D721Med (cell line): ENCODE results near the gene PIK3R5.

Source experiments
- DNase-seq: peaks from one replicate; pipeline ENCODE4 v3.0.0; 2011; ENCODE audit warnings: low spot score; ENCODE audit not compliant: insufficient read length
- FAIRE-seq: peaks from 2 replicates; lab custom pipeline; 2011; peaks lifted over from hg19 to GRCh38; lab: Jason Lieb, UNC
- TF ChIP-seq, protein P1 (sequence below): IDR thresholded peaks from 2 replicates; pipeline ENCODE4 v1.5.1; 2012; ENCODE audit warnings: mild to moderate bottlenecking, control low read depth; ENCODE audit not compliant: insufficient read depth; ENCODE audit errors: missing control alignments

Gene PIK3R5

GRCh38 chr17:8892338-8892690, 73.2 kb downstream of the PIK3R5 start:
- TF ChIP-seq, protein P1, sequence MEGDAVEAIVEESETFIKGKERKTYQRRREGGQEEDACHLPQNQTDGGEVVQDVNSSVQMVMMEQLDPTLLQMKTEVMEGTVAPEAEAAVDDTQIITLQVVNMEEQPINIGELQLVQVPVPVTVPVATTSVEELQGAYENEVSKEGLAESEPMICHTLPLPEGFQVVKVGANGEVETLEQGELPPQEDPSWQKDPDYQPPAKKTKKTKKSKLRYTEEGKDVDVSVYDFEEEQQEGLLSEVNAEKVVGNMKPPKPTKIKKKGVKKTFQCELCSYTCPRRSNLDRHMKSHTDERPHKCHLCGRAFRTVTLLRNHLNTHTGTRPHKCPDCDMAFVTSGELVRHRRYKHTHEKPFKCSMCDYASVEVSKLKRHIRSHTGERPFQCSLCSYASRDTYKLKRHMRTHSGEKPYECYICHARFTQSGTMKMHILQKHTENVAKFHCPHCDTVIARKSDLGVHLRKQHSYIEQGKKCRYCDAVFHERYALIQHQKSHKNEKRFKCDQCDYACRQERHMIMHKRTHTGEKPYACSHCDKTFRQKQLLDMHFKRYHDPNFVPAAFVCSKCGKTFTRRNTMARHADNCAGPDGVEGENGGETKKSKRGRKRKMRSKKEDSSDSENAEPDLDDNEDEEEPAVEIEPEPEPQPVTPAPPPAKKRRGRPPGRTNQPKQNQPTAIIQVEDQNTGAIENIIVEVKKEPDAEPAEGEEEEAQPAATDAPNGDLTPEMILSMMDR = no peak
- DNase-seq (no peak), FAIRE-seq (no peak)

GRCh38 chr17:8890671-8891070, 74.8 kb downstream of the PIK3R5 start:
- no peak for FAIRE-seq
- DNase-seq = no peak
- TF ChIP-seq, protein P1 = no peak

DNA sequence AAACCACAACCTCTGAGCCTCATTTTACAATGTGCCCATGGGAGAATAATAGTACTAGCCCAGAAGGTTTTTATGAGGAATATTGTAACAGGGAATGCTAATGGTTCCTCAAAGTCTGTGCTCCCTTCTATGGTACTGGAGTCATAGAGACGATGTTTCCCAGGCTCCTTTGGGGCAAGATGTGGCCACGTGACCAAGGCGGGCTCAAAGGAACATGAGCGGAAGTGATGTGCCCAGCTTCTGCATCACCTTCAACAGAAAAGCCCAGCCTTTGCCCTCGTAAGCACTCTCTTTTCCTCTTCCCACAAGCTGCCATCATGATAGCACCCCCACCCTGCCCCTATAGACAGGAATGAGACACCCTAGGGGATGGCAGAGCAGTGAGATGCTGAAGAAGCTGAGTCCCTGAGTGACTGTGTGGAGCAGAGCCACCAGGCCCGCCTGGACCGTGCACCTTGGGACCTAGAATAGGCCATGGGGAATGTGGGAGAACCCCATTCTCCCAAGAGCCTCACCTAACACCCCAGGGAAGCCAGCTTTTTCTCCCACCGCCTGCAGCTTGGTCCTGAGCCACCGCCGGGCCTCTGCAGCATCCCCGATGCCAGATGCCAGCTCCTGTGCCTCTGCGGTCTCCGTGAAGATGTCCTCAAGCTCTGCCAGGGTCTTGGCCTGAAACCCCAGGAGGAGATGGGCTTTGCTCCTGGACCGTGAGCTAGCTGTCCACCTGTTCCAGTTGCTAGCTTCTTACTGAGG, 75.9 kb downstream of the PIK3R5 start:
- FAIRE-seq = no peak
- TF ChIP-seq, protein P1 = no peak
- DNase-seq = no peak

DNA sequence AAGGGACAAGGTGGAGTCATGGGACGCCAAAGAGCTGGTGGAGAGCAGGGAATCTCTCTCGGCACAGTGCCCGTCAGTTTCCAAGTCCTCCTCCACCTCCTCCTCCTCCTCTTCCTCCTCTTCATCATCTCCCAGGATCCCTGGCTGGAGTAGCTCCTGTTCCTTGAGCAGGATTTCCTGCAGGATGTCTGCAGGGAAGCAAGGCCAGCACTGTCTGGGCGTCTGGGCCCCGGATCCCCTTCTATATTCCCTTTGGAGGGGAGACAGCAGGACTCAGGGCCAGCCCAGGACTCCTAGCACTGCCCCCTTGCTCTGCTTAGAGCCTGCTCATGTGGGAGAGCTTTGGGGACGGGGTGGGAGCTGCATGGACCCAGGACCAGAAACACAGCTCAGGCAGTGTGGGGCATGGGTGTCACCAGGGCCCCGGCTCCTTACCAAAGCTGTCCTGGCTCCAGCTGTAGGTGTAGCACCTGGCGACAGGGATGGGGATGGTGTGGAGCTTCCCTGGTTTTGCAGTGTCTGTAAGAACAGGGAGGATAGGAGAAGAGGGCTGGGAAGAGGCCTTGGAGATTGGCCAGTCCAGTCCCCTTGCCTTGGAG, 76.7 kb downstream of the PIK3R5 start:
- FAIRE-seq = no peak

DNA sequence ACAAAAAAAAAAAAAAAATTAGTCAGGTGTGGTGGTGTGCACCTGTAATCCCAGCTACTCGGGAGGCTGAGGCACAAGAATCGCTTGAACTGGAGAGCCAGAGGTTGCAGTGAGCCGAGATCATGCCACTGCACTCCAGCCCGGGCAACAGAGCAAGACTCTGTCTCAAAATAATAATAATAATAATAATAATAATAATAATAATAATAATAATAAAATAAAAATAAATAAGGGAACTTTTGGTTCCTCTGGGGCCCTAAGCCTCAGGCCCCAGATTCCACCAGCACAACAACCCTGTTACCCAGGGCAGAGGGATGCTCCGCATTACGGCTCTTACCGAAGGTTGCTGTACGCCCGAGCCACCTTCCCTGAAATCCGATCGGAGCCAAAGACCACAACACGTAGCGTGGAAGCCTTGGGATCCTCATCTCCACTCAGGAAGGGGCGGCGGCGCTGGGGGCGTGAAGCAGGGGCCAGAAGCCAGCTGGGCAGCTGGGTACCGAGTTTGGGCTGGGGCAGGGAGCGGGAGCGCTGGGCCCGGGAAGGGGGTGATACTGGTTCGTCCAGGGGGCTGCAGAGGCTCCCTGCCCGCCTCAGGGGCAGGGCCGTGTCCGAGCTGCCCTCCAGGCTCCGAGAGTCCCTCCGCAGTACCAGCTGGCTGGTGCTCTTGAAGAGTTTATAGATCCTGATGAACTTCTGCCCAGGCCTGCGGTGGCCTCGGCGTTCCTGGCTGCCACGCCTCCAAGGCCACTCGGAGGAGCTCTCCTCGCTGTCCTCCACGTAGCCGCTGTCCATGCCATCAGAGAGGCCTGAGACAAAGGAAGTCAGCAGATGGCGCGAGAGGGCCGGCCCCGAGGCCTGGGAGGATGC, 77.4 kb downstream of the PIK3R5 start:
- TF ChIP-seq, protein P1 = no peak
- no peak for FAIRE-seq
- DNase-seq = no peak

More for the DNA sequence above, 76.7 kb downstream of the PIK3R5 start:
- TF ChIP-seq, protein P1 = no peak
- DNase-seq = no peak

DNA sequence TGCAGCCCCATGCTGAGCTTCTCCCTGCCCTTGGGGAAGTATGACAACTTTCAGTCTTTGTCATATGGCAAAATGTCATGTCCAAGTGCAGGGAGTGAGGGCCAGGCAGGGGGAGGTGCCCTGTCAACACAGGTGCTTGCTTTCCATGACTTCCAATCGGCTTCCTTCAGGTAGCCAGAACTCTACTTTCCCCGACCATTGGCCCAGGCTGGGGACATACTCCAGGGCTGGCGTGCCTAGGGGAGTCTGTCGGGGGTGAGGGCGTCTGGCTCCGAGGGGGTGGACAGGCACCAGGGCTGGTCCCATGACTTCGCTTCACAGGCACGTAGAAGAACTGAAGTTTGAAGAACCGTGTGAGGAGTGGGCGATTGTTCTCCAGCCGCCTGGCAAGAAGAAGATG, 78.2 kb downstream of the PIK3R5 start:
- FAIRE-seq (no peak), DNase-seq (no peak)
- TF ChIP-seq, protein P1 = no peak
